OCI-LY3 (cell line): ENCODE results near the gene CLIC1.

Experiments used
- CTCF ChIP-seq: fragments of 200-600, 300-600 bp; sonication (generic); IDR thresholded peaks from 2 replicates; pipeline ENCODE4 v1.5.1; 2014; ENCODE audit warnings: antibody characterized with exemption, low read length, low read depth
- EZH2phosphoT487 ChIP-seq: fragments of 200-600 bp; shearing (Covaris generic); IDR thresholded peaks from 2 replicates; pipeline ENCODE4 v1.6.1; 2018; ENCODE audit warnings: antibody characterized with exemption, mixed run types, low read depth

GRCh38 chr6:31687860-31688693, 48.3 kb downstream of the CLIC1 start:
- no peak for TF ChIP-seq CTCF
- TF ChIP-seq EZH2phosphoT487: no peak
